ENCODE data around the gene PPM1N. TPM values are rescaled to one million over a fixed set of nuclear protein-coding genes. Genes with fewer than 3 reads are reported as not detected.

PPM1N gene
- total and polyA plus RNA-seq, 2 donors (not counting 1 experiment from before 2014, with no cell fraction given), result 2.3 to 2.8 TPM

GRCh38 chr19:45478454-45479238 is 19.6 kb upstream of the PPM1N start:
- no peaks in the 10 kb centered on the region for H4K20me1 ChIP-seq (ENCODE audit: control insufficient read depth, extremely low read depth, insufficient read depth, low read length)
- no peaks in the 10 kb centered on the region for H3K36me3 ChIP-seq (ENCODE audit: control insufficient read depth, insufficient read depth, low read length)
- peaks cover 6% of the 10 kb centered on the region for H3K4me1 ChIP-seq (ENCODE audit: control insufficient read depth, extremely low read depth, insufficient read depth, low read length)
- peak; percentile 96 to 97 for TF ChIP-seq CTCF (conservative IDR thresholded peaks at IDR 0.05 in 1 of 2, IDR thresholded peaks at IDR 0.05 in 1 of 2; ENCODE audit: low read depth in 1 of 2, low read length in 2 of 2)
- TF ChIP-seq EZH2 (IDR thresholded peaks at IDR 0.05; ENCODE audit: low read length, missing control alignments), result no peak
- H3K4me2 ChIP-seq (ENCODE audit: extremely low read depth, insufficient read depth, low read length), result peak overlapping the region; percentile 82
- peak overlapping the region; percentile 59 to 73 (median 65) for H3K4me3 ChIP-seq (replicated peaks in 1 of 4; ENCODE audit: control extremely low read depth in 1 of 4, insufficient read depth in 1 of 4, low read depth in 3 of 4, low read length in 4 of 4)
- H3K9me3 ChIP-seq (ENCODE audit: control insufficient read depth, insufficient read depth, low read depth, low read length), result no peaks in the 10 kb centered on the region
- H2AFZ ChIP-seq (ENCODE audit: low read length), result peak overlapping the region; percentile 72
- peak overlapping the region; percentile 99 for H3K27ac ChIP-seq (ENCODE audit: insufficient read depth, low read length)
- peak overlapping the region; percentile 84 for H3K9ac ChIP-seq (ENCODE audit: insufficient read depth, low read length)
- no peaks in the 10 kb centered on the region for H3K27me3 ChIP-seq (ENCODE audit: control insufficient read depth, insufficient read depth, low read length)
- DNase-seq (ENCODE audit: low read depth in 2 of 2), result peak; percentile 94 to 96
- H3K79me2 ChIP-seq (ENCODE audit: control insufficient read depth, insufficient read depth, low read length), result peaks cover 27% of the 10 kb centered on the region

DNA sequence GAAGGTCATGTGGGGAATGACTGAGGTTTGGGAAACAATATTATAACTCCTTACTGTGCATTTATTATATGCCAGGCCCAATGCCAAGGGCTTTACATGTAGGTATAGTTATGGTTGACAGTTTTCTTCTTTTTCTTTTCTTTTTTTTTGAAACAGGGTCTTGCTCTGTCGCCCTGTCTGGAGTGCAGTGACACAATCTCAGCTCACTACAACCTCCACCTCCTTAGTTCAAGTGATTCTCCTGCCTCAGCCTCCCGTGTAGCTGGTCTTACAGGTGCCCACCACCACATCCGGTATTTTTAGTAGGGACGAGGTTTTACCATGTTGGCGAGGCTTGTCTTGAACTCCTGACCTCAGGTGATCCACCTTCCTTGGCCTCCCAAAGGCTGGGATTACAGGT is 15.2 kb upstream of the PPM1N start:
- Histone ChIP-seq H3K36me3 (ENCODE audit: control insufficient read depth, insufficient read depth, low read length) (no peaks in the 10 kb centered on the region), H2AFZ (ENCODE audit: low read length) (no peak overlapping the region), H3K9me3 (ENCODE audit: control insufficient read depth, insufficient read depth, low read depth, low read length) (no peaks in the 10 kb centered on the region), H3K9ac (ENCODE audit: insufficient read depth, low read length) (no peak overlapping the region), H3K4me2 (ENCODE audit: extremely low read depth, insufficient read depth, low read length) (no peak overlapping the region), H3K4me1 (ENCODE audit: control insufficient read depth, extremely low read depth, insufficient read depth, low read length) (no peaks in the 10 kb centered on the region), H3K4me3 (replicated peaks in 1 of 4; ENCODE audit: control extremely low read depth in 1 of 4, insufficient read depth in 1 of 4, low read depth in 3 of 4, low read length in 4 of 4) (no peak overlapping the region), H3K79me2 (ENCODE audit: control insufficient read depth, insufficient read depth, low read length) (no peaks in the 10 kb centered on the region), H4K20me1 (ENCODE audit: control insufficient read depth, extremely low read depth, insufficient read depth, low read length) (no peaks in the 10 kb centered on the region), H3K27me3 (ENCODE audit: control insufficient read depth, insufficient read depth, low read length) (no peaks in the 10 kb centered on the region), H3K27ac (ENCODE audit: insufficient read depth, low read length) (no peak overlapping the region)
- no peak for DNase-seq (ENCODE audit: low read depth in 2 of 2)
- no peak for TF ChIP-seq CTCF (conservative IDR thresholded peaks at IDR 0.05 in 1 of 2, IDR thresholded peaks at IDR 0.05 in 1 of 2; ENCODE audit: low read depth in 1 of 2, low read length in 2 of 2)
- TF ChIP-seq EZH2 (IDR thresholded peaks at IDR 0.05; ENCODE audit: low read length, missing control alignments), result no peak

GRCh38 chr19:45484273-45484945 is 13.8 kb upstream of the PPM1N start:
- no peak for DNase-seq (ENCODE audit: low read depth in 2 of 2)

More at GRCh38 chr19:45484273-45484945, 13.8 kb upstream of the PPM1N start:
- TF ChIP-seq CTCF (conservative IDR thresholded peaks at IDR 0.05 in 1 of 2, IDR thresholded peaks at IDR 0.05 in 1 of 2; ENCODE audit: low read depth in 1 of 2, low read length in 2 of 2), result no peak
- TF ChIP-seq EZH2 (IDR thresholded peaks at IDR 0.05; ENCODE audit: low read length, missing control alignments), result no peak
- H3K9me3 ChIP-seq (ENCODE audit: control insufficient read depth, insufficient read depth, low read depth, low read length), result no peaks in the 10 kb centered on the region
- H2AFZ ChIP-seq (ENCODE audit: low read length), result no peak overlapping the region
- H3K36me3 ChIP-seq (ENCODE audit: control insufficient read depth, insufficient read depth, low read length), result no peaks in the 10 kb centered on the region
- no peaks in the 10 kb centered on the region for H4K20me1 ChIP-seq (ENCODE audit: control insufficient read depth, extremely low read depth, insufficient read depth, low read length)
- H3K4me2 ChIP-seq (ENCODE audit: extremely low read depth, insufficient read depth, low read length), result no peak overlapping the region
- H3K79me2 ChIP-seq (ENCODE audit: control insufficient read depth, insufficient read depth, low read length), result no peaks in the 10 kb centered on the region
- H3K27me3 ChIP-seq (ENCODE audit: control insufficient read depth, insufficient read depth, low read length), result no peaks in the 10 kb centered on the region
- no peak overlapping the region for H3K9ac ChIP-seq (ENCODE audit: insufficient read depth, low read length)
- H3K4me1 ChIP-seq (ENCODE audit: control insufficient read depth, extremely low read depth, insufficient read depth, low read length), result no peaks in the 10 kb centered on the region
- no peak overlapping the region for H3K27ac ChIP-seq (ENCODE audit: insufficient read depth, low read length)
- no peak overlapping the region for H3K4me3 ChIP-seq (replicated peaks in 1 of 4; ENCODE audit: control extremely low read depth in 1 of 4, insufficient read depth in 1 of 4, low read depth in 3 of 4, low read length in 4 of 4)
